Kidney (tissue), 14 donors: ENCODE data around the gene BOK. TPM values are rescaled to one million over a fixed set of nuclear protein-coding genes. Genes with fewer than 3 reads are reported as not detected.
"Not testable (repeated sequence)": the region's sequence is repeated elsewhere in the genome, so short reads cannot be mapped to it uniquely, and the experiment has no call there.

Experiments
- DNase-seq, 5 donors: peaks; one replicate each; pipeline ENCODE4 v3.0.0-alpha.2; 2013 to 2020
- FAIRE-seq: peaks from 2 replicates; lab custom pipeline; 2012; peaks lifted over from hg19 to GRCh38; lab: Jason Lieb, UNC
- H3K27ac ChIP-seq, 2 donors: one replicate each; pipeline ENCODE4 v1.7.0; 2013; ENCODE audit warnings: low read depth in 2 of 2, low read length in 2 of 2, inconsistent platforms in 1 of 2
- H3K27me3 ChIP-seq: one replicate; pipeline ENCODE4 v1.7.1; 2013; ENCODE audit warnings: low read length, inconsistent platforms; ENCODE audit not compliant: control insufficient read depth, insufficient read depth
- H3K36me3 ChIP-seq, 3 donors: one replicate each; pipeline versions ENCODE4 v1.7.0 to v1.7.1; 2013; ENCODE audit warnings: low read length in 3 of 3, control low read depth in 1 of 3, inconsistent platforms in 1 of 3; ENCODE audit not compliant: insufficient read depth in 3 of 3, control insufficient read depth in 2 of 3
- H3K4me1 ChIP-seq, 3 donors: one replicate each; pipeline versions ENCODE4 v1.7.0 to v1.7.1; 2013; ENCODE audit warnings: low read length in 3 of 3, inconsistent platforms in 1 of 3, low read depth in 1 of 3; ENCODE audit not compliant: control insufficient read depth in 2 of 3, insufficient read depth in 2 of 3
- H3K4me3 ChIP-seq, 3 donors: one replicate each; pipeline versions ENCODE4 v1.7.0 to v1.8.1; 2013; ENCODE audit warnings: low read length in 3 of 3, control low read depth in 1 of 3, inconsistent platforms in 1 of 3
- H3K9ac ChIP-seq, 3 donors: one replicate each; pipeline versions ENCODE4 v1.7.0 to v1.7.1; 2013; ENCODE audit warnings: low read length in 3 of 3, control low read depth in 1 of 3, inconsistent platforms in 1 of 3
- H3K9me3 ChIP-seq, 3 donors: one replicate each; pipeline versions ENCODE4 v1.7.0 to v1.7.1; 2013; ENCODE audit warnings: low read length in 3 of 3, control low read depth in 1 of 3, inconsistent platforms in 1 of 3; ENCODE audit not compliant: control insufficient read depth in 2 of 3, insufficient read depth in 1 of 3
- CTCF ChIP-seq: IDR thresholded peaks from 3 replicates; pipeline ENCODE4 v1.5.1; 2012; ENCODE audit warnings: mild to moderate bottlenecking, moderate library complexity, borderline replicate concordance; ENCODE audit not compliant: insufficient read depth; ENCODE audit errors: extremely low read depth
- intact Hi-C: fragments of 100-400 bp; cut with DNase I; formaldehyde crosslinking; loops from one replicate; pipeline ENCODE4 v1.11.1; 2022
- polyA plus RNA-seq: library from polyadenylated mRNA; stranded (reverse); fragments of 350-450 nt; fragmentation: Illumina TruSeq; extraction: RNeasy Lipid Tissue Mini Kit (QIAGEN cat#74804); gene quantifications from one replicate; pipeline ENCODE4 v1.2.3, GENCODE V29; 2014; ENCODE audit warnings: low read depth, low replicate concordance; ENCODE audit not compliant: insufficient read depth
- total RNA-seq: library from RNA; stranded (reverse); fragmentation: NEBNext Ultra II Directional; extraction: Animal tissue kit (Norgen Biotek cat#: 25700); gene quantifications from one replicate; pipeline ENCODE4 v1.2.1, GENCODE V29; 2021
- donor health status: control.
- donor health status: control.
- donor health status: control.
- donor health status: control.
- donor health status: control.
- donor health status: DM: yes; HTN: yes; CAD: no.
- donor health status: Normal renal cell carcinoma (clear cell type).

BOK gene
- total and polyA plus RNA-seq, 2 donors from 2014 or later, result 22.9 to 28.8 TPM

GRCh38 chr2:241582806-241583205 lies 24.3 kb downstream of the BOK start:
- intact Hi-C loops, result no loop called here
- Histone ChIP-seq H3K9ac (no peak overlapping the region), H3K27me3 (no peaks in the 10 kb centered on the region), H3K4me3 (no peak overlapping the region), H3K9me3 (peaks cover 0 to 11% (median 9%) of the 10 kb centered on the region in 3 donors), H3K27ac (no peak overlapping the region), H3K4me1 (no peaks in the 10 kb centered on the region), H3K36me3 (peaks cover 5 to 28% (median 15%) of the 10 kb centered on the region in 3 donors)
- FAIRE-seq, result no peak
- peak in 1 of 5 donors; percentile 29 for DNase-seq
- TF ChIP-seq CTCF, result no peak

GRCh38 chr2:241584436-241584835 lies 25.9 kb downstream of the BOK start:
- peaks cover 5 to 28% (median 15%) of the 10 kb centered on the region in 3 donors for H3K36me3 ChIP-seq

GRCh38 chr2:241586564-241587264 lies 28.2 kb downstream of the BOK start:
- no peak overlapping the region for H3K9ac ChIP-seq
- H3K9me3 ChIP-seq, result peaks cover 0 to 11% (median 9%) of the 10 kb centered on the region in 3 donors
- TF ChIP-seq CTCF, result no peak
- no peak for FAIRE-seq
- no peak overlapping the region for H3K4me3 ChIP-seq
- no peaks in the 10 kb centered on the region for H3K27me3 ChIP-seq
- H3K27ac ChIP-seq, result no peak overlapping the region
- intact Hi-C loops, result no loop called here
- no peaks in the 10 kb centered on the region for H3K4me1 ChIP-seq
- no peak for DNase-seq
- peaks cover 5 to 28% (median 17%) of the 10 kb centered on the region in 3 donors for H3K36me3 ChIP-seq

More at GRCh38 chr2:241584436-241584835, 25.9 kb downstream of the BOK start:
- H3K9ac ChIP-seq, result no peak overlapping the region
- intact Hi-C loops, result no loop called here
- DNase-seq (peak in 1 of 5 donors; percentile 29), FAIRE-seq (no peak)
- H3K4me1 ChIP-seq, result no peaks in the 10 kb centered on the region
- H3K9me3 ChIP-seq, result peaks cover 0 to 11% (median 9%) of the 10 kb centered on the region in 3 donors
- no peak overlapping the region for H3K4me3 ChIP-seq
- no peak overlapping the region for H3K27ac ChIP-seq
- no peaks in the 10 kb centered on the region for H3K27me3 ChIP-seq
- no peak for TF ChIP-seq CTCF

GRCh38 chr2:241589863-241590262 lies 31.3 kb downstream of the BOK start:
- H3K9ac ChIP-seq, FAIRE-seq, DNase-seq, H3K27me3 ChIP-seq, H3K4me3 ChIP-seq, H3K27ac ChIP-seq, H3K4me1 ChIP-seq, intact Hi-C loops: not testable (repeated sequence)
- Histone ChIP-seq H3K36me3 (peaks cover 3 to 15% (median 6%) of the 10 kb centered on the region in 3 donors), H3K9me3 (peaks cover 0 to 11% (median 9%) of the 10 kb centered on the region in 3 donors)

GRCh38 chr2:241590496-241591455 lies 32.2 kb downstream of the BOK start:
- H3K9me3 ChIP-seq, DNase-seq, H3K27ac ChIP-seq, intact Hi-C loops, FAIRE-seq, H3K27me3 ChIP-seq, H3K9ac ChIP-seq, H3K36me3 ChIP-seq, H3K4me3 ChIP-seq, H3K4me1 ChIP-seq: not testable (repeated sequence)
